ENCODE data around the gene COQ7.

Gene COQ7

GRCh38 chr16:19085679-19086200, 18.3 kb downstream of the COQ7 start:
- no peak for DNase-seq (ENCODE audit: extremely low read depth, low read depth)
- TF ChIP-seq CTCF (IDR thresholded peaks at IDR 0.05; ENCODE audit: low read depth, low read length): no peak

GRCh38 chr16:19086322-19087199, 19.1 kb downstream of the COQ7 start:
- TF ChIP-seq CTCF (IDR thresholded peaks at IDR 0.05; ENCODE audit: low read depth, low read length): peak; percentile 95
- DNase-seq (ENCODE audit: extremely low read depth, low read depth): peak; percentile 74

- no peak for TF ChIP-seq CTCF (IDR thresholded peaks at IDR 0.05; ENCODE audit: low read depth, low read length)
- DNase-seq (ENCODE audit: extremely low read depth, low read depth): no peak
Observed at GRCh38 chr16:19088341-19088916, 21.0 kb downstream of the COQ7 start.

GRCh38 chr16:19089410-19089955, 22.1 kb downstream of the COQ7 start:
- TF ChIP-seq CTCF (IDR thresholded peaks at IDR 0.05; ENCODE audit: low read depth, low read length): no peak
- DNase-seq (ENCODE audit: extremely low read depth, low read depth): no peak

- no peak for TF ChIP-seq CTCF (IDR thresholded peaks at IDR 0.05; ENCODE audit: low read depth, low read length)
- DNase-seq (ENCODE audit: extremely low read depth, low read depth): no peak
Observed at GRCh38 chr16:19090916-19091315, 23.5 kb downstream of the COQ7 start.

- no peak for TF ChIP-seq CTCF (IDR thresholded peaks at IDR 0.05; ENCODE audit: low read depth, low read length)
- DNase-seq (ENCODE audit: extremely low read depth, low read depth): no peak
Observed at GRCh38 chr16:19092653-19093410, 25.4 kb downstream of the COQ7 start.
